Lung (tissue), 12 donors: ENCODE results near the gene DLX1. TPM values are rescaled to one million over a fixed set of nuclear protein-coding genes. Genes with fewer than 3 reads are reported as not detected.
A peak's percentile ranks its signal among the peaks of the same experiment; 100 is the strongest.

Experiments used
- ATAC-seq: fragments of 200-7000 bp; cut with Tn5 transposase; one replicate; pipeline ENCODE4 v1.9.1; 2020; ENCODE audit warnings: moderate number of reproducible peaks; ENCODE audit not compliant: insufficient read depth, low FRiP score
- DNase-seq, 3 donors: peaks; one replicate each; pipeline ENCODE4 v3.0.0-alpha.2; 2013 to 2017
- H3K27ac ChIP-seq, 2 donors: one replicate each; pipeline ENCODE4 v1.5.1; 2013; ENCODE audit warnings: mild to moderate bottlenecking in 2 of 2, moderate library complexity in 2 of 2, control low read depth in 1 of 2, inconsistent platforms in 1 of 2, low read depth in 1 of 2, low read length in 1 of 2
- H3K27me3 ChIP-seq, 3 donors: one replicate each; pipeline ENCODE4 v1.5.1; 2013; ENCODE audit warnings: low read length in 2 of 3; ENCODE audit not compliant: control insufficient read depth in 3 of 3, insufficient read depth in 3 of 3
- H3K36me3 ChIP-seq, 4 donors: one replicate each; pipeline ENCODE4 v1.5.1; 2013; ENCODE audit warnings: low read length in 4 of 4, mild to moderate bottlenecking in 1 of 4, moderate library complexity in 1 of 4; ENCODE audit not compliant: control insufficient read depth in 4 of 4, insufficient read depth in 4 of 4
- H3K4me1 ChIP-seq, 5 donors: one replicate each; pipeline ENCODE4 v1.5.1; 2013; ENCODE audit warnings: low read length in 5 of 5, mild to moderate bottlenecking in 2 of 5, moderate library complexity in 1 of 5; ENCODE audit not compliant: control insufficient read depth in 5 of 5, insufficient read depth in 5 of 5
- H3K4me3 ChIP-seq: one replicate; pipeline ENCODE4 v1.5.1; 2013; ENCODE audit warnings: mild to moderate bottlenecking, control low read depth, moderate library complexity
- H3K9ac ChIP-seq, 2 donors: one replicate each; pipeline ENCODE4 v1.5.1; 2013; ENCODE audit warnings: low read length in 2 of 2, control low read depth in 1 of 2; ENCODE audit not compliant: insufficient read depth in 1 of 2
- H3K9me3 ChIP-seq, 4 donors: one replicate each; pipeline ENCODE4 v1.5.1; 2013; ENCODE audit warnings: low read length in 3 of 4, mild to moderate bottlenecking in 1 of 4, moderate library complexity in 1 of 4; ENCODE audit not compliant: control insufficient read depth in 4 of 4, insufficient read depth in 3 of 4
- CTCF ChIP-seq: IDR thresholded peaks from 2 replicates; pipeline ENCODE4 v1.5.1; 2012; ENCODE audit warnings: mild to moderate bottlenecking; ENCODE audit errors: control extremely low read depth, extremely low read depth
- WGBS, 2 donors: extraction: QIAGEN DNeasy Blood & Tissue Kit; methylation state at CpG; one replicate each; pipeline ENCODE4 v1.1.7; 2013; 5-methylcytosine and 5-hydroxymethylcytosine counted together
- polyA plus RNA-seq, 2 donors: library from polyadenylated mRNA; stranded (reverse); fragments of 200-250 nt; gene quantifications; one replicate each; pipeline ENCODE4 v1.2.1, GENCODE V29; 2013
- total RNA-seq, 2 donors: library from RNA; depleted of rRNA in 1 of 2; stranded (reverse); fragments of >200 nt in 1 of 2; gene quantifications; one replicate each; pipeline ENCODE4 v1.2.1, GENCODE V29; 2014 to 2021
- donor health status: control.
- donor health status: control.
- donor health status: Bipolar disorder and iron deficiency.
- donor health status: healthy.
- donor health status: DM: yes; HTN: yes; CAD: no.

DLX1 gene
- total and polyA plus RNA-seq, 4 donors = 0.05 TPM; not detected in 3

DNA sequence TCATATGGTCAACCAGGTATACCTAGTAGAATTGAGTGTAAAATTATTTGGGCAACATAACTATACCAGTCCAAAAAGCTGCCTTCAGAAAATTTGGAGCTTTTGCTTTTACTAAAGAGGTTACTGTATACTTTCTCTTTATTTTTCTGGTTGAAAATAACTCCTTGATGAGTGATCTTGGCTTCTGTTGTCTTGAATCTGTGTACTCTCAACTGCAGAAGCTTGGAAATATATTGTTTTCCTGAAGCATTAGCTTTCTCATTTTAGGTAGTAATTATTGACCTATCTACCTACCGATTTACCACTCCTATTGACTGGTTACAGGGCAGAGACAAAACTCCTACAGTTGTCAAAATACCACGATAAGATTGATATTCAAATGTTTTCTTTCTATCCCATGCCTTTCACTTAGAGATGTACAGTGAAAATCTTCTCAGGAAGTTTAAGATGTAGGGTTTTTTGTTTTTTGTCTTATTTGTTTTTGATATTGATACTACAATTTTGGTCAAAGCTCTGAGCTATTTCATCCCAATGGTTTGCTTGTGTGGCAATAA lies 35.7 kb upstream of the DLX1 start:
- WGBS, 2 donors = 96 to 99% methylated on average over 2 of the region's 2 CpGs
- H3K4me1 ChIP-seq = peaks cover 0 to 16% (median 8%) of the 10 kb centered on the region in 5 donors
- no peaks in the 10 kb centered on the region for H3K27me3 ChIP-seq

DNA sequence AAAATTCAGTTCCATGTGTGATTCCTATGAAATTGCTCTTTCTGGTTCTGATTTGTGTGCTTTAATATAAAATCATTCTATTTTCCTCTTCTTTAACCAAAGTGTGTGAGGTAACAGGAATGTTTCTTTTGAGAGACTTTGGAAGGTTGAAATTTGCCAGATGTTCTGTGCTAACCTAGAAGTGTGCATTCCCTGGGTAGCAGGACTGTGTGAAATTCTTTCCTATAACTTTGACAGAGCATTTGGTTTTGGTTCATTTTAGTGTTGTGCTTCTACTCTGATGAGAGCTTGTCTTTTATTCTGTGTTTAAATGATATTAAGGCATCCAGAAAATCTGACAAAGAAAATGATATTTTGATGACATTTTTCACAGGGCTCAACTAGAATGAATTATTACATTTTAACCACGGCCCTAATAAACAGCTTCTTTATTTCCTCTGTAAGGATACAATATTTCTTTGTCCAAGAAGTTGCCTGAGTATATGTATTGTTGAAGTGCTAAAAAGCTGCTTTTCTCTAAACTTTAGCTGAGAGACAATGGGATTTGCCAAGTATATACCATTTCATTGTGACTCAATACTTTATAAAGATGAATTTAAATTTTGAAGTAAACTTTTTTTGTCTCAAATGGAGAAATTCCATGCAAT lies 34.7 kb upstream of the DLX1 start:
- Histone ChIP-seq H3K4me3 (no peak overlapping the region), H3K36me3 (no peaks in the 10 kb centered on the region), H3K27me3 (no peaks in the 10 kb centered on the region), H3K9me3 (no peaks in the 10 kb centered on the region), H3K4me1 (peaks cover 0 to 16% (median 8%) of the 10 kb centered on the region in 5 donors), H3K9ac (no peak overlapping the region), H3K27ac (no peak overlapping the region)
- ATAC-seq (no peak), DNase-seq (no peak)
- no peak for TF ChIP-seq CTCF
- 89 to 92% methylated on average over 1 of the region's 1 CpG for WGBS, 2 donors

More for the DNA sequence above, 35.7 kb upstream of the DLX1 start:
- Histone ChIP-seq H3K36me3 (no peaks in the 10 kb centered on the region), H3K9me3 (no peaks in the 10 kb centered on the region), H3K4me3 (no peak overlapping the region), H3K27ac (no peak overlapping the region), H3K9ac (no peak overlapping the region)
- DNase-seq = no peak
- no peak for TF ChIP-seq CTCF
- no peak for ATAC-seq

GRCh38 chr2:172052000-172052983 lies 33.0 kb upstream of the DLX1 start:
- ATAC-seq = no peak
- Histone ChIP-seq H3K27ac (no peak overlapping the region), H3K9ac (no peak overlapping the region), H3K4me3 (no peak overlapping the region), H3K36me3 (no peaks in the 10 kb centered on the region), H3K9me3 (no peaks in the 10 kb centered on the region), H3K27me3 (no peaks in the 10 kb centered on the region), H3K4me1 (peaks cover 0 to 16% (median 8%) of the 10 kb centered on the region in 5 donors)
- WGBS, 2 donors = 57 to 67% methylated on average over 4 of the region's 4 CpGs
- TF ChIP-seq CTCF = no peak
- peak; percentile 53 to 79 (median 77) for DNase-seq
